Measurements from ENCODE around the gene DDX51.

Gene DDX51

GRCh38 chr12:132143336-132144071, 615 bp downstream of the DDX51 start:
- H3K27ac ChIP-seq: peak overlapping the region; percentile 86

GRCh38 chr12:132142679-132143335, 1.3 kb downstream of the DDX51 start:
- H3K27ac ChIP-seq: peak overlapping the region; percentile 86; the same call in 1 of the 2 replicates
- no peak for TF ChIP-seq CTCF (conservative IDR thresholded peaks at IDR 0.05)

More at GRCh38 chr12:132143336-132144071, 615 bp downstream of the DDX51 start:
- TF ChIP-seq CTCF (conservative IDR thresholded peaks at IDR 0.05): no peak

- TF ChIP-seq CTCF (conservative IDR thresholded peaks at IDR 0.05): no peak
- H3K27ac ChIP-seq: no peak overlapping the region
These were observed 2.0 kb downstream of the DDX51 start for GRCh38 chr12:132141976-132142678.

DNA sequence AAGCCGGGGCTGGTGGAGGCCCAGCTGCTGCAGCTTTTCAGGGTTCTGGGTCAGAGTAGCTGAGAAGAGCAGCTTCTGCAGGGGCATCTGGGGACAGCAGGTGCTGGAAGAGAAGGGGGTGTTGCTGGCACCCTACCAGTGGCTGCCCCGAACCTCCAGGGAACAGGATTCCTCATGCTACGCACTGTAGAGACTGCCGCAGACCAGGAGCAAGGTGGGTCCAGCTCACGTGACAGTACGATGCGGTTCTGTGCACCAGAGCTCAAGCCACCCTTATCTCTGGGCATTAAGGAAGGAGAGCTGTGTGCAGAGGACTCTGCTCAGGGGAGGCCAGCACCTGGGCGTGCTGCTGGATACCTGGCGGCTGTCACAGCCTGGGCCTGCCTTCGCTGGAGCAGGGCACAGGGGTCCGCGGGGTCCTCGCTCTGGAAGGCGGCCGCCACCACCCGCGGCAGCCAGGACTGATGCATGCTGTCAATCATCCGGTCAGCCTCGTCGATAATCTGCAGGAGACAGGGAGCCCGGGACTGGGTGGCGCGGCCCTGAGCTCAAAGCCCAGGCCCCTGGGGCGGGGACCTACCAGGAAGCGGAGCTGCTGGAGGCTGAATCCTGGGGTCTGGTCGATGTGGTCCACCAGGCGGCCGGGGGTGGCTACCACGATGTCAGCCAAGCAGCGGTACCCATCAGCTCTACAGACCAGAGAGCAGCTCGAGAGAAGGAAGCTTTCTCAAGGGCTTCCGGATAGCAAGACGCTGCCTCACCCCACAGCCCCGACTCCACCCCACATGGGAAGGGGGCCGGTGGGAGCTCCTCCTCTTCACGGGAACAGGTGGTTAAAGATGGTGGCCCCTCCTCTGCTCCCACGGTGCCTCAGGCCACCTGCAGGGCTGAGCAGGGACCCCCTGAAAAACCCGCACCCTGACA, 2.9 kb downstream of the DDX51 start:
- H3K27ac ChIP-seq: no peak overlapping the region
- no peak for TF ChIP-seq CTCF (conservative IDR thresholded peaks at IDR 0.05)

GRCh38 chr12:132140501-132140900, 3.6 kb downstream of the DDX51 start:
- no peak for TF ChIP-seq CTCF (conservative IDR thresholded peaks at IDR 0.05)
- no peak overlapping the region for H3K27ac ChIP-seq

DNA sequence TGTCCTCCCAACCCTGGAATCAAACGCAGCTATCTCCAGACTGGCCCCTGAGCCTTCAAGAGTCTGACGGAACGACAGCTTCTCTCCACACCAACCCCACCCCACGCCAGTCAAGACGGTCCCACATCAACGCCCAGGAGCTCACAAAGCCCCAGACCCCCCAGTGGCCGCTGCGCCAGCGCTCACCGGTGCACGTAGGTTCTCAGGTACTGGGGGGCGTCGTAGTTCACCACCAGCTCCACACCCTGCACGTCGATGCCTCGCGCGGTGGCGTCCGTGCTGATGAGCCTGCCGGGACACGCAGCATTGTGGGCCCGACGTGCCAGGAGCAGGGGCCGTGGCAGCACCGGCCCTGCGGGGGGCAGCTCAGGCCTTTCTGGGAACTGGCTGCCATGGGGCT, 4.2 kb downstream of the DDX51 start:
- no peak overlapping the region for H3K27ac ChIP-seq
- TF ChIP-seq CTCF (conservative IDR thresholded peaks at IDR 0.05): no peak

All from VCaP (cell line).